ENCODE results near the gene TENT4B.

The TENT4B gene

GRCh38 chr16:50204453-50205108, 51.5 kb downstream of the TENT4B start:
- DNase-seq (ENCODE audit: low read depth), result peak; percentile 12
- no peak overlapping the region for H3K4me3 ChIP-seq (ENCODE audit: low read depth, low read length)
- TF ChIP-seq CTCF (conservative IDR thresholded peaks at IDR 0.05; ENCODE audit: low read depth, low read length), result no peak

DNA sequence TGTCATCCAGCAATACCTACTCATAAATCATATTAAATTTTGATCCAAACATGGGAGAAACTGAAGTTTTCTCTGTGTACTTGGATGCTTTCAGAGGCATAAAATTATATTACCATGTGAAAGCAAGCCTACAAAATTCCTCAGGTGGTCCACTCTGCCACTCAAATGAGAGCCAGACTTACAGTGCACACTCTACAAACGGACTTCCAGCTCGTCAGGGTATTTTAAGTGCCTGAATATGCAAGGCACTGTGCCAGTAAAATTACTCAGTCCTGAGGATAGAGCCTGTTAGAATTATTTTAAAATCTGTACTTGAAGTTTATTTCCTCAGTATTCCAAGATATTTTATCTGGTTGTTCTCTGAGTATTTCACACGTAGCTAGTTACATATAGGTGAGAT, 54.5 kb downstream of the TENT4B start:
- peak; percentile 67 for DNase-seq (ENCODE audit: low read depth)
- no peak overlapping the region for H3K4me3 ChIP-seq (ENCODE audit: low read depth, low read length)
- no peak for TF ChIP-seq CTCF (conservative IDR thresholded peaks at IDR 0.05; ENCODE audit: low read depth, low read length)

DNA sequence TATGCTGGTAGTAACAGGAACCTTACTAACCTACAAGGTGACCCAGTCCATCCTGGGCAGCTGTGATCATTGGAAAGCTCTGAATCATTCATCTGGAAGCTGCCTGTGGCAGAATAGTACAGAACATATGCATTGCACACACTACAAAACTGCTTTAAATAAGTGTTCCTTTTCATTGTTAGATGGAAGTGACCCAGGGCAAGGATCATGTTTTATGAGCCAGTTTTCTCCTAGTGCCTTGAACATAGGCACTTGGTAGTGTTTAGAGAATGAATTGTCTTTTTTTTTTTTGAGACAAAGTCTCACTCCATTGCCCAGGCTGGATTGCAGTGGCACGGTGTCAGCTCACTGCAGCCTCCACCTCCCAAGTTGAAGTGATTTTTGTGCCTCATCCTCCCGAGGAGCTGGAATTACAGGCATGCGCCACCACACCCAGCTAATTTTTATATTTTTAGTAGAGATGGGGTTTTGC, 55.4 kb downstream of the TENT4B start:
- TF ChIP-seq CTCF (conservative IDR thresholded peaks at IDR 0.05; ENCODE audit: low read depth, low read length), result no peak
- H3K4me3 ChIP-seq (ENCODE audit: low read depth, low read length), result no peak overlapping the region
- DNase-seq (ENCODE audit: low read depth), result peak; percentile 77

GRCh38 chr16:50209546-50210265, 56.6 kb downstream of the TENT4B start:
- no peak for DNase-seq (ENCODE audit: low read depth)

DNA sequence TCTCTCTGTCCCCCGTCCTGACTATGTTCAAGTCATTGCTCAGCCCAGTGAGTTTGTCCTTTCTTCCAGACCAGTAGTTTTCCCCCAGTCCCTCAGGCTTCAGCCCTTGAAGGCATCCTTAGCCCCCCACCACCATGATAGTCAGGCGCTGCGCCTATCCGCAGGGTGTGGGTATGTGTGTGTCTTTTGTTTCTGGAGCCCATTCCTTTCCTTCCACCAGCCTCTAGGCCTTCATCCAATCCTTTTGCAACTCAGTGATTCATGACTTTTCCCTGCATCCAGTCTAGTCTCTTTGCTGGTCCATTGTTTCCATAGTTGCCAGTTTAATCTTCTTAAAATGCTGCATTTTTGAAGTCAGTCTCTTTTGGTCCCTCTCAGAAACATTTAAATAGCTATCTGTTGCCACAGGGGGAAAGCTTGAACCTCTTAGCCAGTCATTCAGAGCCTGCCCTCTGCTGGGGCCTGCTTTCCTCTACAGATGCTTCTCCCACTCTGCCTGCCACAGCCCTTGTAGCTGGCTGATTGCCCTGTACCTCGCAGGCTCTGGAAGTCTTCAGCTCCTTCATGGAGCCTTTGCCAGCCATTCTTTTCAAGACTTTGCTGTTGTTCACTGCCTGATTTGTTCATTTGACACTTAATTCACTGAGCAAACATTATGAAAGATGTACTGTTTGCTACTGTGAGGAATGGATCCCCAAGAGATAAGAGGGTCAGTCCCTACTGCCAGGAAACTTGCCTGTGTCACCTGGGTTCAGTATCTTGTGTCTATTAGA, 57.3 kb downstream of the TENT4B start:
- peak; percentile 93 for DNase-seq (ENCODE audit: low read depth)
- TF ChIP-seq CTCF (conservative IDR thresholded peaks at IDR 0.05; ENCODE audit: low read depth, low read length), result peak; percentile 90
- no peak overlapping the region for H3K4me3 ChIP-seq (ENCODE audit: low read depth, low read length)

More at GRCh38 chr16:50209546-50210265, 56.6 kb downstream of the TENT4B start:
- H3K4me3 ChIP-seq (ENCODE audit: low read depth, low read length), result no peak overlapping the region
- no peak for TF ChIP-seq CTCF (conservative IDR thresholded peaks at IDR 0.05; ENCODE audit: low read depth, low read length)

GRCh38 chr16:50213939-50214519, 60.9 kb downstream of the TENT4B start:
- DNase-seq (ENCODE audit: low read depth), result peak; percentile 73
- peak; percentile 68 for TF ChIP-seq CTCF (conservative IDR thresholded peaks at IDR 0.05; ENCODE audit: low read depth, low read length)
- no peak overlapping the region for H3K4me3 ChIP-seq (ENCODE audit: low read depth, low read length)

Measured in choroid plexus epithelial cell (primary cell).